ENCODE results near the gene CYB561D2. TPM values are rescaled to one million over a fixed set of nuclear protein-coding genes. Genes with fewer than 3 reads are reported as not detected.
A peak's percentile ranks its signal among the peaks of the same experiment; 100 is the strongest.

CYB561D2 gene
- total RNA-seq, 1 experiment from 2014 or later, result 9.5 TPM

- Histone ChIP-seq H3K27me3 (ENCODE audit: insufficient read depth, low read length) (no peaks in the 10 kb centered on the region), H3K4me3 (replicated peaks in 1 of 2; ENCODE audit: low read depth in 1 of 2, low read length in 2 of 2) (peak overlapping the region; percentile 72 to 89), H3K36me3 (ENCODE audit: control insufficient read depth in 1 of 2, insufficient read depth in 2 of 2, low read length in 2 of 2) (peaks cover 6 to 22% of the 10 kb centered on the region in 2 experiments; a peak in 3 of 4 replicates), H4K20me1 (ENCODE audit: insufficient read depth) (no peaks in the 10 kb centered on the region; the same call in 1 of the 2 replicates), H3K4me1 (ENCODE audit: control insufficient read depth in 1 of 2, insufficient read depth in 2 of 2, low read length in 2 of 2) (peaks cover 29 to 65% of the 10 kb centered on the region in 2 experiments), H3K9ac (ENCODE audit: low read length) (peak overlapping the region; percentile 98), H3K4me2 (ENCODE audit: low read length) (peak overlapping the region; percentile 95), H2AFZ (ENCODE audit: low read depth, low read length, poor library complexity, severe bottlenecking) (no peak overlapping the region), H3K9me3 (ENCODE audit: control insufficient read depth in 1 of 2, insufficient read depth in 1 of 2, low read depth in 1 of 2, low read length in 2 of 2) (no peaks in the 10 kb centered on the region), H3K79me2 (ENCODE audit: insufficient read depth, low read length) (peaks cover 77% of the 10 kb centered on the region), H3K9me2 (ENCODE audit: insufficient read depth) (no peaks in the 10 kb centered on the region), H3K27ac (ENCODE audit: low read depth, low read length) (peak overlapping the region; percentile 82)
- CTCF ChIA-PET, result interaction anchor here (0.9 to 2.6 kb wide), 13 partner anchors 9 to 275 kb away, joined by 3 to 24 read pairs (median 7); partner anchors contain the start of genes CISH, CYB561D2, GNAI2 and NPRL2
- peak; percentile 39 for ATAC-seq
- intact Hi-C loops (cut with micrococcal nuclease), result no loop called here
- DNase-seq (ENCODE audit: low read depth, low spot score), result no peak
- no peak for TF ChIP-seq TCF7L2 (IDR thresholded peaks at IDR 0.05; ENCODE audit: borderline replicate concordance, extremely low read depth, insufficient read depth, insufficient read length)
- TF ChIP-seq FOSL1 (IDR thresholded peaks at IDR 0.05; ENCODE audit: low read depth), result no peak
- TF ChIP-seq EGR1 (IDR thresholded peaks at IDR 0.05; ENCODE audit: low read depth), result no peak
- no peak for TF ChIP-seq SIN3A (IDR thresholded peaks at IDR 0.05; ENCODE audit: low read depth)
- no peak; the same call in 1 of the 2 replicates for TF ChIP-seq ZFX (IDR thresholded peaks at IDR 0.05)
- no peak for TF ChIP-seq SP1 (IDR thresholded peaks at IDR 0.05; ENCODE audit: low read depth)
- TF ChIP-seq REST (IDR thresholded peaks at IDR 0.05; ENCODE audit: low read depth), result no peak
- no peak for TF ChIP-seq CBX3 (IDR thresholded peaks at IDR 0.05; ENCODE audit: low read depth)
- TF ChIP-seq, protein P1, sequence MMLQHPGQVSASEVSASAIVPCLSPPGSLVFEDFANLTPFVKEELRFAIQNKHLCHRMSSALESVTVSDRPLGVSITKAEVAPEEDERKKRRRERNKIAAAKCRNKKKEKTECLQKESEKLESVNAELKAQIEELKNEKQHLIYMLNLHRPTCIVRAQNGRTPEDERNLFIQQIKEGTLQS (IDR thresholded peaks at IDR 0.05), result no peak
- TF ChIP-seq, protein P2, sequence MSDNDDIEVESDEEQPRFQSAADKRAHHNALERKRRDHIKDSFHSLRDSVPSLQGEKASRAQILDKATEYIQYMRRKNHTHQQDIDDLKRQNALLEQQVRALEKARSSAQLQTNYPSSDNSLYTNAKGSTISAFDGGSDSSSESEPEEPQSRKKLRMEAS (IDR thresholded peaks at IDR 0.05), result no peak
- TF ChIP-seq, protein P3, sequence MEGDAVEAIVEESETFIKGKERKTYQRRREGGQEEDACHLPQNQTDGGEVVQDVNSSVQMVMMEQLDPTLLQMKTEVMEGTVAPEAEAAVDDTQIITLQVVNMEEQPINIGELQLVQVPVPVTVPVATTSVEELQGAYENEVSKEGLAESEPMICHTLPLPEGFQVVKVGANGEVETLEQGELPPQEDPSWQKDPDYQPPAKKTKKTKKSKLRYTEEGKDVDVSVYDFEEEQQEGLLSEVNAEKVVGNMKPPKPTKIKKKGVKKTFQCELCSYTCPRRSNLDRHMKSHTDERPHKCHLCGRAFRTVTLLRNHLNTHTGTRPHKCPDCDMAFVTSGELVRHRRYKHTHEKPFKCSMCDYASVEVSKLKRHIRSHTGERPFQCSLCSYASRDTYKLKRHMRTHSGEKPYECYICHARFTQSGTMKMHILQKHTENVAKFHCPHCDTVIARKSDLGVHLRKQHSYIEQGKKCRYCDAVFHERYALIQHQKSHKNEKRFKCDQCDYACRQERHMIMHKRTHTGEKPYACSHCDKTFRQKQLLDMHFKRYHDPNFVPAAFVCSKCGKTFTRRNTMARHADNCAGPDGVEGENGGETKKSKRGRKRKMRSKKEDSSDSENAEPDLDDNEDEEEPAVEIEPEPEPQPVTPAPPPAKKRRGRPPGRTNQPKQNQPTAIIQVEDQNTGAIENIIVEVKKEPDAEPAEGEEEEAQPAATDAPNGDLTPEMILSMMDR (IDR thresholded peaks at IDR 0.05 in 2 of 3, conservative IDR thresholded peaks at IDR 0.05 in 1 of 3; ENCODE audit: borderline replicate concordance in 1 of 3, insufficient read depth in 1 of 3, low read depth in 2 of 3, low read length in 2 of 3), result no peak
- no peak for TF ChIP-seq EZH2 (IDR thresholded peaks at IDR 0.05)
- no peak for TF ChIP-seq JUND (IDR thresholded peaks at IDR 0.05)
- TF ChIP-seq EZH2phosphoT487 (IDR thresholded peaks at IDR 0.05; ENCODE audit: borderline replicate concordance), result no peak
- TSS peak; percentile 64 for BruUV-seq (replicated peaks)
- RAD21 ChIA-PET (ENCODE audit: low non-redundant PET in 1 of 2, low total read pairs in 2 of 2, uncharacterized antibody in 2 of 2, unreplicated experiment in 2 of 2), result interaction anchor here (0.9 to 1.6 kb wide), 4 partner anchors 8 to 277 kb away, joined by 3 to 5 read pairs (median 4); partner anchors contain the start of genes HYAL3 (in 1 of the 2), NAA80 (in 1 of the 2) and TUSC2 (in 1 of the 2)
- POLR2A ChIA-PET, result interaction anchor here (0.6 to 3.1 kb wide), 13 partner anchors 9 to 275 kb away, joined by 3 to 25 read pairs (median 4); partner anchors contain the start of genes CISH, CYB561D2, GNAI2 and HYAL2
These were observed 14.0 kb upstream of the CYB561D2 start for GRCh38 chr3:50336452-50337174.

All from HCT116 (cell line).